Ovary (tissue), 9 donors: ENCODE measurements around the gene OR2L2. TPM values are rescaled to one million over a fixed set of nuclear protein-coding genes. Genes with fewer than 3 reads are reported as not detected.

ENCODE experiments used
- DNase-seq, 5 donors: peaks; one replicate each; pipeline ENCODE4 v3.0.0-alpha.2; 2019 to 2020
- H3K27ac ChIP-seq, 2 donors: fragments of 200-600 bp; one replicate each; pipeline versions ENCODE4 v1.5.1 to v1.8.0; 2019 to 2022
- H3K27me3 ChIP-seq: fragments of 200-600 bp; one replicate; pipeline ENCODE4 v1.8.0; 2022
- H3K36me3 ChIP-seq: fragments of 200-600 bp; sonication (generic); one replicate; pipeline ENCODE4 v1.5.1; 2019
- H3K4me1 ChIP-seq: one replicate; pipeline ENCODE4 v1.8.1; 2013; ENCODE audit warnings: mild to moderate bottlenecking, moderate library complexity; ENCODE audit not compliant: insufficient read depth
- H3K4me3 ChIP-seq: fragments of 200-600 bp; sonication (generic); one replicate; pipeline ENCODE4 v1.5.1; 2017
- H3K9me3 ChIP-seq, 2 donors: fragments of 200-600 bp in 1 of 2; sonication (generic) in 1 of 2; one replicate each; pipeline versions ENCODE4 v1.5.1 to v1.8.1; 2013 to 2019; ENCODE audit warnings: mild to moderate bottlenecking in 1 of 2, moderate library complexity in 1 of 2
- CTCF ChIP-seq, 3 donors: fragments of 450-650 bp in 2 of 3; fragments of 200-600 bp in 1 of 3; IDR thresholded peaks; one replicate each; pipeline versions ENCODE4 v1.5.1 to v1.8.0; 2016 to 2022; ENCODE audit warnings: antibody characterized with exemption in 3 of 3, mild to moderate bottlenecking in 1 of 3
- EP300 ChIP-seq: sonication (generic); formaldehyde crosslinking; IDR thresholded peaks from one replicate; pipeline ENCODE4 v1.6.1; 2017; ENCODE audit warnings: antibody characterized with exemption
- POLR2A ChIP-seq: fragments of 450-650 bp; IDR thresholded peaks from one replicate; pipeline ENCODE4 v1.6.1; 2017; ENCODE audit warnings: antibody characterized with exemption, mild to moderate bottlenecking, moderate library complexity
- WGBS, 3 donors: extraction: QIAGEN DNeasy Blood & Tissue Kit in 1 of 3; methylation state at CpG; one replicate each; pipeline versions ENCODE4 v1.1.5 to v1.1.7; 2013 to 2017; 5-methylcytosine and 5-hydroxymethylcytosine counted together
- intact Hi-C, 4 donors: fragments of 100-400 bp; cut with DNase I; formaldehyde crosslinking; loops; one replicate each; pipeline versions ENCODE4 v1.11.0 to v1.15.1; 2022 to 2023
- polyA plus RNA-seq, 2 donors: library from polyadenylated mRNA; stranded (reverse); fragments of 200-250 nt in 1 of 2; fragments of 350-450 nt in 1 of 2; fragmentation: Illumina TruSeq in 1 of 2; extraction: RNeasy Lipid Tissue Mini Kit (QIAGEN cat#74804) in 1 of 2; gene quantifications; one replicate each; pipeline ENCODE4 v1.2.3, GENCODE V29; 2013 to 2014
- total RNA-seq, 7 donors: library from RNA; depleted of rRNA in 2 of 7; stranded (reverse); fragments of >200 nt in 2 of 7; fragmentation: NEBNext Ultra II Directional in 3 of 7; extraction: Animal tissue kit (Norgen Biotek cat#: 25700) in 3 of 7; gene quantifications; one replicate each; pipeline versions ENCODE4 v1.1.0 to v1.2.4, GENCODE V29; 2016 to 2023
- donor health status: DM: no; HTN: no; CAD: no; lungs with moderate emphysema.
- donor health status: DM: no; HTN: no; CAD: no.
- donor health status: Bipolar disorder and iron deficiency.
- donor health status: DM: yes; HTN: yes; CAD: no.
- donor health status: DM: no; HTN: no; CAD: no.
- donor health status: DM: yes; HTN: yes; CAD: no.

The OR2L2 gene
- total and polyA plus RNA-seq, 9 donors = 0.08 to 0.69 (median 0.15) TPM; not detected in 3

GRCh38 chr1:248045209-248045608 is 15.3 kb downstream of the OR2L2 start:
- H3K9me3 ChIP-seq = no peaks in the 10 kb centered on the region
- no peaks in the 10 kb centered on the region for H3K4me1 ChIP-seq
- H3K36me3 ChIP-seq = no peaks in the 10 kb centered on the region
- H3K4me3 ChIP-seq = no peak overlapping the region
- 67 to 75% (median 74%) methylated on average over 5 of the region's 5 CpGs for WGBS, 3 donors
- intact Hi-C loops = no loop called here
- TF ChIP-seq POLR2A (no peak), CTCF (IDR thresholded peaks at IDR 0.05) (no peak)
- H3K27ac ChIP-seq = no peak overlapping the region
- DNase-seq = no peak
- no peaks in the 10 kb centered on the region for H3K27me3 ChIP-seq

GRCh38 chr1:248046536-248046935 is 16.7 kb downstream of the OR2L2 start, which contains the start of gene OR2L3:
Gene OR2L3, plus strand, starts transcription at chr1:248046836. Its CDS starts 13,846 bp downstream, at chr1:248060682.
- H3K4me3 ChIP-seq = no peak within 1 kb of the TSS
- 64 to 79% (median 73%) methylated on average over 2 of the region's 2 CpGs for WGBS, 3 donors

GRCh38 chr1:248047008-248047407 is 17.1 kb downstream of the OR2L2 start:
- no peak for TF ChIP-seq POLR2A
- no peak for TF ChIP-seq EP300
- no peak for TF ChIP-seq CTCF (IDR thresholded peaks at IDR 0.05)
- intact Hi-C loops = no loop called here
- WGBS, 3 donors = 47 to 57% (median 52%) methylated on average over 1 of the region's 1 CpG

More at GRCh38 chr1:248046536-248046935, 16.7 kb downstream of the OR2L2 start, which contains the start of gene OR2L3:
- Histone ChIP-seq H3K4me1 (no peaks in the 10 kb centered on the region), H3K27ac (no peak within 1 kb of the TSS), H3K36me3 (no peaks in the 10 kb centered on the region), H3K9me3 (no peaks in the 10 kb centered on the region), H3K27me3 (no peaks in the 10 kb centered on the region)
- TF ChIP-seq CTCF (IDR thresholded peaks at IDR 0.05) (no peak), EP300 (no peak), POLR2A (no peak)
- intact Hi-C loops = no loop called here
- DNase-seq = no peak

GRCh38 chr1:248054671-248055070 is 24.8 kb downstream of the OR2L2 start:
- no peak for TF ChIP-seq CTCF (IDR thresholded peaks at IDR 0.05)
- no peak for TF ChIP-seq POLR2A
- TF ChIP-seq EP300 = no peak
- DNase-seq = no peak
- Histone ChIP-seq H3K27ac (no peak overlapping the region), H3K9me3 (no peaks in the 10 kb centered on the region), H3K36me3 (no peaks in the 10 kb centered on the region), H3K4me1 (no peaks in the 10 kb centered on the region), H3K4me3 (no peak overlapping the region), H3K27me3 (no peaks in the 10 kb centered on the region)
- intact Hi-C loops = no loop called here

More at GRCh38 chr1:248047008-248047407, 17.1 kb downstream of the OR2L2 start:
- Histone ChIP-seq H3K9me3 (no peaks in the 10 kb centered on the region), H3K36me3 (no peaks in the 10 kb centered on the region), H3K4me1 (no peaks in the 10 kb centered on the region), H3K27ac (no peak overlapping the region), H3K4me3 (no peak overlapping the region), H3K27me3 (no peaks in the 10 kb centered on the region)
- DNase-seq = no peak
